ENCODE results near the gene SCEL.

The SCEL gene

DNA sequence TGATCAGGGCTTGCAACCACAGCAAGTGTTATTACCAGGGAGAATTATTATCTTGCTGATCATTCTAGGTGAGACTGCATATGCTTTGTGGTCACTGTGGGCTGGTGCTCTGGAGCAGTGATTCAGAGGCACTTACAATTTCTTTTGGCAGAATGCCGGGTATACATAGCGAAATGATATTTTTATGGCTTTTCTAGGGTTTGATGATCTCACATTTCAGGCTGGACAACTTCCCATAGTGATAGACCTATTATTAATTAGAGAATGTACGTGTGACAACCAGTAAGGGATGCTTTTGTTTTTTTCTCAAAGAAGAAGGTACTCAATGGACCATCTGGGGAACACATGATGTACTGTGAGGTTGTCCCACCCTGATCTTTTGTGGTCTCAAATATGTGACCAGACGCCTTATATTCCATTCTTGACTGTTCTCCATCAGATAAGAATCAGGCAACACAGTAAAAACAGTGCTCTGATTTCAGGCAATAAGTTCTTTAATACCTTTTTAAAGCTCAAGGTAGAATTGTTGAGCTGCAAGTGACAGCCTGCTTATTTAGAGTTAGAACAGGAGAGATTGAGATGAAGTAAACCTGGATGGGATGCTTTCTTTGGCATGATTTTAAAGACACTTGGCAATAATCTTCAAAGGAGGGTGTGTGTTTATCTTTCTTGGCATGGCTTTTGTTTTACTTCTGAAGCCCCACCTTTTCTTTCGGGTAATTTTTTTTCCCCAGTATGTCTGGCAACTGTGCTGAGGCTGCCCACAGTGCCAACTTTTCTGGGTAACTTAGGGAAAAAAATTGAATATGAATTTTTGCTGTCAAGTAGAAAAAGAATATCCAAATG is 27.4 kb upstream of the SCEL start:
- no peak overlapping the region for H3K27ac ChIP-seq (ENCODE audit: low read depth, low read length)
- no peak overlapping the region for H3K4me3 ChIP-seq (ENCODE audit: low read length)
- H3K27me3 ChIP-seq (ENCODE audit: control insufficient read depth, low read length): no peaks in the 10 kb centered on the region
- no peaks in the 10 kb centered on the region for H4K20me1 ChIP-seq (ENCODE audit: control insufficient read depth, insufficient read depth, low read depth, low read length)
- H3F3A ChIP-seq (ENCODE audit: control insufficient read depth, insufficient read depth): no peaks in the 10 kb centered on the region
- no peaks in the 10 kb centered on the region for H3K9me3 ChIP-seq (ENCODE audit: control insufficient read depth, insufficient read depth, low read length)
- H3K9me2 ChIP-seq (replicated peaks; ENCODE audit: control insufficient read depth, low read length): no peaks in the 10 kb centered on the region
- H3K4me1 ChIP-seq (ENCODE audit: control insufficient read depth, low read length): peaks cover 19% of the 10 kb centered on the region
- H3K36me3 ChIP-seq (ENCODE audit: control insufficient read depth, low read length): no peaks in the 10 kb centered on the region
- no peak overlapping the region for H3K4me2 ChIP-seq (ENCODE audit: low read length)
- TF ChIP-seq, protein P1, sequence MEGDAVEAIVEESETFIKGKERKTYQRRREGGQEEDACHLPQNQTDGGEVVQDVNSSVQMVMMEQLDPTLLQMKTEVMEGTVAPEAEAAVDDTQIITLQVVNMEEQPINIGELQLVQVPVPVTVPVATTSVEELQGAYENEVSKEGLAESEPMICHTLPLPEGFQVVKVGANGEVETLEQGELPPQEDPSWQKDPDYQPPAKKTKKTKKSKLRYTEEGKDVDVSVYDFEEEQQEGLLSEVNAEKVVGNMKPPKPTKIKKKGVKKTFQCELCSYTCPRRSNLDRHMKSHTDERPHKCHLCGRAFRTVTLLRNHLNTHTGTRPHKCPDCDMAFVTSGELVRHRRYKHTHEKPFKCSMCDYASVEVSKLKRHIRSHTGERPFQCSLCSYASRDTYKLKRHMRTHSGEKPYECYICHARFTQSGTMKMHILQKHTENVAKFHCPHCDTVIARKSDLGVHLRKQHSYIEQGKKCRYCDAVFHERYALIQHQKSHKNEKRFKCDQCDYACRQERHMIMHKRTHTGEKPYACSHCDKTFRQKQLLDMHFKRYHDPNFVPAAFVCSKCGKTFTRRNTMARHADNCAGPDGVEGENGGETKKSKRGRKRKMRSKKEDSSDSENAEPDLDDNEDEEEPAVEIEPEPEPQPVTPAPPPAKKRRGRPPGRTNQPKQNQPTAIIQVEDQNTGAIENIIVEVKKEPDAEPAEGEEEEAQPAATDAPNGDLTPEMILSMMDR (IDR thresholded peaks at IDR 0.05; ENCODE audit: low read depth, low read length, poor library complexity, severe bottlenecking): no peak
- no peak for TF ChIP-seq EZH2phosphoT487 (IDR thresholded peaks at IDR 0.05; ENCODE audit: borderline replicate concordance, low read length)
- no peaks in the 10 kb centered on the region for H3K79me2 ChIP-seq (ENCODE audit: control insufficient read depth, low read length)

DNA sequence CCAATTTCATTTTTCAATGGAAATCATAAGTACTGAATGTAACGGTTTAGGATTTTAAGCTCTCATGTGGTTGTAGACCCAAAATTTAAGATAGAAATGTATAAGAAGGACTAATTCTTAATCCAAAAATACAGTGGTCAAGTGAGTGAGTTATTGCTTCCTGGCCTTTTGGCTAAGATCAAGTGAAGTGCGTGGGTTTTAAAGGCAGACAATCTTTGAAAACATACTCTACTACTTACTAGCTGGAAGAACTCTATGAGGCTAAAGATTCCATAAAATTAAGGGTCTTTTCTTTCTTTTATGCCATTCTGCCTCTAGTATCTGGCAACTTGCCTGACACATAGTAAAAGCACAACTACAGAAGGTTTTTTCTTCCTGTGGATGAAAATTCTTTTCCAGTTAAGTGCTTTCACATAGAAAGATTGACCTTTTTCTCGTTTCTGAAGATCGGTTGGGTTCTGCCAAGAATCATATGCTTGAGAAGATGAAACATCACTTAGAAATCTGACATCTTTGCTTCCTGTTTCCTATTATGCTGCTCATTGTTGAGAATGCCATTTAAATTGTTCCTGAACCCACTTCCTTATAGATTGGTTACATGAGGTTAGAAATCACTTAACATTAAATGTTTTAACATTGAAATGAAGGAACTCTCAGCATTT is 26.4 kb upstream of the SCEL start:
- no peak overlapping the region for H3K27ac ChIP-seq (ENCODE audit: low read depth, low read length)
- H3K4me2 ChIP-seq (ENCODE audit: low read length): no peak overlapping the region

DNA sequence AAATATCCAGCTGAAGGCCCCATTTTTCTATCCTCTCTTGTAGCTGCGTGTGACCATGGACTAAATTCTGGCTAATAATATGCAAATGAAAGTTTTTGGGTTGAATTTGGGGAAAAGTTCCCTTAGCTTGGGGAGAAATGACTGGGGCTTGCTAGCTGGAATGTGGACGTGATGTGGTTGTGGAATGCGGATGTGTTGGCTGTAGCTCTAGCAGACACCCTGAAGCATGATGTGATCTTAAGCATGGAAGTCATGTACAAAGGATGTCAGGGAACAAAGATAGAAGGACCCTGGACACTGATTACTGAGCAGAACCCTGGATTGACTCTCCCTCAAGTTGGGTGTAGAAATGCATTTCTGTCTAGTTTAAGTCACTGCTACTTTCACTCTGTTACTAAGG is 25.4 kb upstream of the SCEL start:
- no peaks in the 10 kb centered on the region for H4K20me1 ChIP-seq (ENCODE audit: control insufficient read depth, insufficient read depth, low read depth, low read length)

More for the DNA sequence above, 26.4 kb upstream of the SCEL start:
- Histone ChIP-seq H3K9me3 (ENCODE audit: control insufficient read depth, insufficient read depth, low read length) (no peaks in the 10 kb centered on the region), H4K20me1 (ENCODE audit: control insufficient read depth, insufficient read depth, low read depth, low read length) (no peaks in the 10 kb centered on the region), H3K27me3 (ENCODE audit: control insufficient read depth, low read length) (no peaks in the 10 kb centered on the region), H3K79me2 (ENCODE audit: control insufficient read depth, low read length) (no peaks in the 10 kb centered on the region), H3F3A (ENCODE audit: control insufficient read depth, insufficient read depth) (no peaks in the 10 kb centered on the region), H3K4me1 (ENCODE audit: control insufficient read depth, low read length) (peaks cover 9% of the 10 kb centered on the region), H3K4me3 (ENCODE audit: low read length) (no peak overlapping the region), H3K36me3 (ENCODE audit: control insufficient read depth, low read length) (no peaks in the 10 kb centered on the region), H3K9me2 (replicated peaks; ENCODE audit: control insufficient read depth, low read length) (no peaks in the 10 kb centered on the region)
- TF ChIP-seq, protein P1 (IDR thresholded peaks at IDR 0.05; ENCODE audit: low read depth, low read length, poor library complexity, severe bottlenecking): no peak
- TF ChIP-seq EZH2phosphoT487 (IDR thresholded peaks at IDR 0.05; ENCODE audit: borderline replicate concordance, low read length): no peak

More for the DNA sequence above, 25.4 kb upstream of the SCEL start:
- TF ChIP-seq EZH2phosphoT487 (IDR thresholded peaks at IDR 0.05; ENCODE audit: borderline replicate concordance, low read length): no peak
- TF ChIP-seq, protein P1 (IDR thresholded peaks at IDR 0.05; ENCODE audit: low read depth, low read length, poor library complexity, severe bottlenecking): no peak
- no peaks in the 10 kb centered on the region for H3K36me3 ChIP-seq (ENCODE audit: control insufficient read depth, low read length)
- 0 out of 2 replicates have a peak, but pooled peaks cover 5% of the 10 kb centered on the region for H3K4me1 ChIP-seq (ENCODE audit: control insufficient read depth, low read length)
- H3K79me2 ChIP-seq (ENCODE audit: control insufficient read depth, low read length): no peaks in the 10 kb centered on the region
- H3K4me2 ChIP-seq (ENCODE audit: low read length): no peak overlapping the region
- no peaks in the 10 kb centered on the region for H3K9me3 ChIP-seq (ENCODE audit: control insufficient read depth, insufficient read depth, low read length)
- H3K9me2 ChIP-seq (replicated peaks; ENCODE audit: control insufficient read depth, low read length): no peaks in the 10 kb centered on the region
- no peaks in the 10 kb centered on the region for H3K27me3 ChIP-seq (ENCODE audit: control insufficient read depth, low read length)
- H3F3A ChIP-seq (ENCODE audit: control insufficient read depth, insufficient read depth): no peaks in the 10 kb centered on the region
- H3K27ac ChIP-seq (ENCODE audit: low read depth, low read length): no peak overlapping the region
- H3K4me3 ChIP-seq (ENCODE audit: low read length): no peak overlapping the region

Data from DOHH2 (cell line).